GM12892 (cell line): Measurements from ENCODE around the gene THOP1.

Source experiments
- POLR2A ChIP-seq: IDR thresholded peaks from 2 replicates; pipeline ENCODE4 v1.6.1; 2011; ENCODE audit warnings: low read depth, low read length, control low read depth
- POLR2AphosphoS5 ChIP-seq: IDR thresholded peaks from 2 replicates; pipeline ENCODE4 v1.6.1; 2011; ENCODE audit warnings: low read depth, low read length, control low read depth
- TAF1 ChIP-seq: IDR thresholded peaks from 2 replicates; pipeline ENCODE4 v1.6.1; 2011; ENCODE audit warnings: low read depth, mild to moderate bottlenecking, control low read depth, low read length, borderline replicate concordance

DNA sequence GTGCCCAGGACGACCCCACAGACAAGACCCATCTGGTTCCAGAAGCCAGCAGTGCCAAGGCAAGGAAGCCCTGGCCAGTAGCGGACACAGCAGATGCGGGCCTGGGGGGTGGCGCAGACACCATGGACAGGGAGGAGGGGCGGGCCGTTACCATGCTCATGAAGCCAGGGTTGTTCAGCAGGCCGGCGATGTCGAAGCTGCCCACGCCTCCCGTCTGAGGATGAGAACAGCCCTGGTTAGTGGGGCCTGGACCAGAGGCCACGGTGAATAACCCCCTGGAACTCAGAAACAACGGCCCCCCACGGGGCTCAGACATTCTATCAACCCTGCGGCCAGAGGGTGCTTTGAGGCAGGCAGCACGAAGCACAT lies 24.0 kb upstream of the THOP1 start:
- TF ChIP-seq POLR2AphosphoS5: no peak
- TF ChIP-seq POLR2A: no peak
- TF ChIP-seq TAF1: no peak
